Measurements from ENCODE around the gene CDKAL1.

- TF ChIP-seq, protein P1, sequence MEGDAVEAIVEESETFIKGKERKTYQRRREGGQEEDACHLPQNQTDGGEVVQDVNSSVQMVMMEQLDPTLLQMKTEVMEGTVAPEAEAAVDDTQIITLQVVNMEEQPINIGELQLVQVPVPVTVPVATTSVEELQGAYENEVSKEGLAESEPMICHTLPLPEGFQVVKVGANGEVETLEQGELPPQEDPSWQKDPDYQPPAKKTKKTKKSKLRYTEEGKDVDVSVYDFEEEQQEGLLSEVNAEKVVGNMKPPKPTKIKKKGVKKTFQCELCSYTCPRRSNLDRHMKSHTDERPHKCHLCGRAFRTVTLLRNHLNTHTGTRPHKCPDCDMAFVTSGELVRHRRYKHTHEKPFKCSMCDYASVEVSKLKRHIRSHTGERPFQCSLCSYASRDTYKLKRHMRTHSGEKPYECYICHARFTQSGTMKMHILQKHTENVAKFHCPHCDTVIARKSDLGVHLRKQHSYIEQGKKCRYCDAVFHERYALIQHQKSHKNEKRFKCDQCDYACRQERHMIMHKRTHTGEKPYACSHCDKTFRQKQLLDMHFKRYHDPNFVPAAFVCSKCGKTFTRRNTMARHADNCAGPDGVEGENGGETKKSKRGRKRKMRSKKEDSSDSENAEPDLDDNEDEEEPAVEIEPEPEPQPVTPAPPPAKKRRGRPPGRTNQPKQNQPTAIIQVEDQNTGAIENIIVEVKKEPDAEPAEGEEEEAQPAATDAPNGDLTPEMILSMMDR (IDR thresholded peaks at IDR 0.05): no peak
- no peak for TF ChIP-seq POLR2A (IDR thresholded peaks at IDR 0.05; ENCODE audit: low read depth)
Observed at GRCh38 chr6:21098744-21099143, 564.5 kb downstream of the CDKAL1 start.

Measured in esophagus muscularis mucosa (tissue), 3 donors.